ENCODE measurements around the gene OTUB2.

OTUB2 gene

GRCh38 chr14:94011795-94012194 is 14.3 kb upstream of the OTUB2 start:
- TF ChIP-seq ZFX (IDR thresholded peaks at IDR 0.05) (no peak), CTCF (conservative IDR thresholded peaks at IDR 0.05) (no peak)
- no peak overlapping the region for H3K27ac ChIP-seq

DNA sequence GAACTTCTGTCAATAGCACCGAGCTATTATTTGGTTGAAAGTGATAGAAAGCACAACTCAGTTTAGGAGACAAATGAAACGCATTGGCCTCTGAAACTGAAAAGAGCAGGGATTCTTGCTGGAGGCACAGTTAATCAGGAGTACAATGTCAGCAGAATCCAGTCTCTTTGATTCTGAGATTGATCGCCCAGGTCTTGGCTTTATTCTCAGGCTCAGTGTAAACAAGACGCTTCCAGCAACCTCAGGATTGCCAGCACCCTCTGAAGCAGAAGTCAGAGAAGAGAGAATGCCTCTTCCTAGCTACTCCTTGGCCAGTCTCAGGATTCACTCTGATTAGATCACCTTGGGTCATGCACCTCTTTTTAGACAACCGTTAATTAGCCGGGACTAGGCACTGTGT is 11.8 kb upstream of the OTUB2 start:
- TF ChIP-seq ZFX (IDR thresholded peaks at IDR 0.05) (no peak), CTCF (conservative IDR thresholded peaks at IDR 0.05) (no peak)
- no peak overlapping the region for H3K27ac ChIP-seq

DNA sequence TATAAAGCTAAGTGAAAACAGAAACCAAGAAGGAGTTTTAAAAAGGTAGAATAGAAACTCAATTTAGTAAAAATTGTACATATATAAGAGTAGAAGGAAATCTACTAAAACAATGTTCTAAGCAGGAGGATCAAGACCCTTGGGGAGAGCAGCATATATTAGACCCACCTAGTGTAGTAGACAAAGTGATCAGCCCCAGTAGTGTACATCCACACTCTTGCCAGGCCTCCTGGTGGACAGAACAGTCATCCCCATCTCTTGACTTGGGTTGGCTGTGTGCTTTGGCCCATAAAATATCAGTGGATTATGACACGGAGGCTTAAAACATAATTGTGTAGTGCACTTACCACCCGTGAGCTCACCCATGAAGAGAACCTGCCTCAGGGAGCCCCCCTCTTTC is 10.9 kb upstream of the OTUB2 start:
- TF ChIP-seq ZFX (IDR thresholded peaks at IDR 0.05): no peak
- no peak for TF ChIP-seq CTCF (conservative IDR thresholded peaks at IDR 0.05)
- no peak overlapping the region for H3K27ac ChIP-seq

GRCh38 chr14:94016446-94016976 is 9.6 kb upstream of the OTUB2 start:
- no peak for TF ChIP-seq ZFX (IDR thresholded peaks at IDR 0.05)

GRCh38 chr14:94018308-94018707 is 7.8 kb upstream of the OTUB2 start:
- TF ChIP-seq CTCF (conservative IDR thresholded peaks at IDR 0.05) (no peak), ZFX (IDR thresholded peaks at IDR 0.05) (no peak)

More at GRCh38 chr14:94016446-94016976, 9.6 kb upstream of the OTUB2 start:
- no peak overlapping the region for H3K27ac ChIP-seq

GRCh38 chr14:94019329-94019728 is 6.8 kb upstream of the OTUB2 start:
- no peak overlapping the region for H3K27ac ChIP-seq
- TF ChIP-seq ZFX (IDR thresholded peaks at IDR 0.05) (no peak), CTCF (conservative IDR thresholded peaks at IDR 0.05) (no peak)

More at GRCh38 chr14:94018308-94018707, 7.8 kb upstream of the OTUB2 start:
- H3K27ac ChIP-seq: no peak overlapping the region

DNA sequence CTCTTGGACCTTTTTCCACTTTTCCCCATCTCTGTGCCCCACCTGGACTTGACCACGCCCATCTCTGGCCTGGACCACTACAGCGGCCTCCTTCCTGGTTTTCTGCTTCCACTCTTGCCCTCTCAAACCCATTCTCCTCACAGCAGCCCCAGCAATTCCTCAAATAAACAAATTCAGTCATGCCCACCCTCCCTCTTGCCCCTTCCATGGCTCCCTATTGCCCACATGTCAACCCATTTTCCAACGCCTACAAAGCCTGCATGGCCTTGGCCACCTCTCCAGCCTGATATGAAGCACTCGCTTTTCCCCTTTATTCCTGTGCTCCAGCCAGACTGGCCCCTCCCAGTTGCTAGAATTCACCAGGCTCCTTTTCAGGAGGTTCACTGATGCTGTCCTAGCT is 5.9 kb upstream of the OTUB2 start:
- H3K27ac ChIP-seq: no peak overlapping the region

More for the DNA sequence above, 5.9 kb upstream of the OTUB2 start:
- TF ChIP-seq ZFX (IDR thresholded peaks at IDR 0.05): no peak
- no peak for TF ChIP-seq CTCF (conservative IDR thresholded peaks at IDR 0.05)

Data from C4-2B (cell line).